ENCODE results near the gene ZBTB7C.

Gene ZBTB7C

DNA sequence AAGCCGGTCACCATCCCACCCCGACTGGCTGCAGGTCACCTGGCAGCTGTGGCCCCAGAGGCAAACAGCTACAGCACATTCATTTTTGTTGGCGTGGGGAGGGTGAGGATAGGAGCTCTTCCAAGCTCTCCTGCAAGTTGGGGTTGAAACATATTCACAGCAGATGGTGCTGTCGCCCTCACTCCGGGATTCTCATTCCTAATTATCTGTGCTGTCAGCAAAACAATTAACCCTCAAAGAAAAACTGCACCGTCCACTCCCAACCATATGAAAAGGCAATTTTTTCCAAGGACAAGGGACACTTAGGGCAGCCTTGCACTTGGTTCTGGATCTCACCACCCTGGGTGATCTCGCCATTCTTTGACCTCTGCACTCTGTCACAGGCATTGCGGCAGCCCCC is 68.6 kb downstream of the ZBTB7C start:
- TF ChIP-seq, protein P1, sequence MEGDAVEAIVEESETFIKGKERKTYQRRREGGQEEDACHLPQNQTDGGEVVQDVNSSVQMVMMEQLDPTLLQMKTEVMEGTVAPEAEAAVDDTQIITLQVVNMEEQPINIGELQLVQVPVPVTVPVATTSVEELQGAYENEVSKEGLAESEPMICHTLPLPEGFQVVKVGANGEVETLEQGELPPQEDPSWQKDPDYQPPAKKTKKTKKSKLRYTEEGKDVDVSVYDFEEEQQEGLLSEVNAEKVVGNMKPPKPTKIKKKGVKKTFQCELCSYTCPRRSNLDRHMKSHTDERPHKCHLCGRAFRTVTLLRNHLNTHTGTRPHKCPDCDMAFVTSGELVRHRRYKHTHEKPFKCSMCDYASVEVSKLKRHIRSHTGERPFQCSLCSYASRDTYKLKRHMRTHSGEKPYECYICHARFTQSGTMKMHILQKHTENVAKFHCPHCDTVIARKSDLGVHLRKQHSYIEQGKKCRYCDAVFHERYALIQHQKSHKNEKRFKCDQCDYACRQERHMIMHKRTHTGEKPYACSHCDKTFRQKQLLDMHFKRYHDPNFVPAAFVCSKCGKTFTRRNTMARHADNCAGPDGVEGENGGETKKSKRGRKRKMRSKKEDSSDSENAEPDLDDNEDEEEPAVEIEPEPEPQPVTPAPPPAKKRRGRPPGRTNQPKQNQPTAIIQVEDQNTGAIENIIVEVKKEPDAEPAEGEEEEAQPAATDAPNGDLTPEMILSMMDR (IDR thresholded peaks at IDR 0.05; ENCODE audit: borderline replicate concordance, control extremely low read depth, extremely low read depth, insufficient read depth, missing control alignments) = no peak
- DNase-seq (ENCODE audit: low spot score) = no peak
- in situ Hi-C loops (cut with MboI; ENCODE audit: low sequenced_read_pairs, unreplicated experiment) = no loop called here

DNA sequence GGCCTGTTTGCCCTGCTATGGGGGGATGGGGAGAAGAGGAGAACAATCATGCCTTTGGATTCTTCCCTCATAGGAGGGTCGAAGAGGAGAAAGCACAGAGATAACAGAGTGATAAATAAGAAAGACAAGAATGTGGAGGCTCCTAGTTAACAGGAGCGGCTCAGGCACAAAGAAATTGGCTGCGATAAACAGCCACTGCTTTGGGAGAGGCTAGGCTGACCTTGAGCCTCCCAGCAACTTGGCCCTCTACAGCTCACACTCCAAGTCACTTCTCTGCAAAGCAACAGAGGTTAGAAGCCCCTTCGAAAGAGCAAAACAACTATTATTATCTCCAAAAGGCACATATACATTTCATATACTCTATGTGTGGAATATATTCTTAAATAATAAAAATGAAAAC is 69.5 kb downstream of the ZBTB7C start:
- DNase-seq (ENCODE audit: low spot score) = no peak
- TF ChIP-seq, protein P1 (IDR thresholded peaks at IDR 0.05; ENCODE audit: borderline replicate concordance, control extremely low read depth, extremely low read depth, insufficient read depth, missing control alignments) = no peak
- in situ Hi-C loops (cut with MboI; ENCODE audit: low sequenced_read_pairs, unreplicated experiment) = no loop called here

DNA sequence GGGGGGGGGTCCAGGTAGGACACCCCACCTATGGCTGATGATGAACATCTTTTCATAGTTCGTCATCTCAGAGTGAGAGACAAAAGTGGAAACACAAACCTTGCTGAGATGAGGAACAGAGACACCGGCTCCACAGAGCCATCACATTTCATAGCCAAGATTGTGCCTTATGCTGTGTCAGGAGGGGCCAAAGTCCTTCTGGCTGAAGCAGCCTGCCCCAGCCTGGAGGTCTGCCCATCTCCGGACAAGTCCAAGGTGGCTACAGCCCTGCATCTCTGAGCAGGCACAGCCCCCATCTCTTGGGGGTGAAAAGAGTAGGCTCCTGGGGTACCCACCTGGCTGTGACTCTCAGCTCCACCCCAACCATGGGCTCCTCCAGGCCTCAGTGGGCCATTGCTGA is 70.3 kb downstream of the ZBTB7C start:
- no peak for DNase-seq (ENCODE audit: low spot score)
- in situ Hi-C loops (cut with MboI; ENCODE audit: low sequenced_read_pairs, unreplicated experiment) = no loop called here
- TF ChIP-seq, protein P1 (IDR thresholded peaks at IDR 0.05; ENCODE audit: borderline replicate concordance, control extremely low read depth, extremely low read depth, insufficient read depth, missing control alignments) = no peak

DNA sequence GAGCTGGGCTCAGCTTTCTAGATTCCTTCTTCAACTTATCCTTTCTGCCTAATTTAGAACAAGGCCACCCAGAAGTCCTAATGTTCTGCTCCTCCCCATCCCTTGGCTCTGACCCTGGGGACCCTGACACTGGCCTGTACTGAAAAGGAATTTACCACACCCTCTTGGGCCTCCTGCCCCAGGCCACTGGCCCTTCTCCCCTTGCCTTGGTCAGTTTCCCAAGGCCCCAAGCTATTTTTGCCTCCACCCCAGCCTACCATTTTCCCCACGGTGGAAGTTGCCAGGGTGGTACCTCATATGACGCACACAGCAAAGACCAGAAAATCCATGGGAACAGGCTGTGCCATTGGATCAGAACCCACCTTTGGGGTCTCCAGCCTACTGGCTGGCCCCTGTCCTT is 72.1 kb downstream of the ZBTB7C start:
- DNase-seq (ENCODE audit: low spot score) = no peak
- in situ Hi-C loops (cut with MboI; ENCODE audit: low sequenced_read_pairs, unreplicated experiment) = no loop called here
- TF ChIP-seq, protein P1 (IDR thresholded peaks at IDR 0.05; ENCODE audit: borderline replicate concordance, control extremely low read depth, extremely low read depth, insufficient read depth, missing control alignments) = no peak

DNA sequence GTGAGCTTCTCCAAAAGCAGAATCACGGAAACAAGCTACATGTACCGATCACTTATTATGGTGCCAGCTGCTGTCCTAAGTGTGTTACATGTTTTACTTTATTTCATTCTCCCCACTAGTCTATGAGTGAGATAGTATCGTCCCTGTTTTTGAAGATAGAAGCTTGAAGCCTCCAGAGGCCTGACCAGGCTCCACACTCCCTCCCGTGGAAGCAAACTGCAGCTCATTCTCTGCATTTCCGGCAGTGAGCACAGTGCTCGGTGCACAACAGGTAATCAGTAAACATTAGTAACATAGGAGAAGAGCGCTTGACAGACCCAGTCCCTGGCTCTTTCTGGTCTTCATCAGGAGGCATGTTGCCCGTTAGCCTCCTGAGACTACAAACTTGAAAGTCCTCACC is 72.9 kb downstream of the ZBTB7C start:
- TF ChIP-seq, protein P1 (IDR thresholded peaks at IDR 0.05; ENCODE audit: borderline replicate concordance, control extremely low read depth, extremely low read depth, insufficient read depth, missing control alignments) = no peak
- in situ Hi-C loops (cut with MboI; ENCODE audit: low sequenced_read_pairs, unreplicated experiment) = no loop called here
- no peak for DNase-seq (ENCODE audit: low spot score)

DNA sequence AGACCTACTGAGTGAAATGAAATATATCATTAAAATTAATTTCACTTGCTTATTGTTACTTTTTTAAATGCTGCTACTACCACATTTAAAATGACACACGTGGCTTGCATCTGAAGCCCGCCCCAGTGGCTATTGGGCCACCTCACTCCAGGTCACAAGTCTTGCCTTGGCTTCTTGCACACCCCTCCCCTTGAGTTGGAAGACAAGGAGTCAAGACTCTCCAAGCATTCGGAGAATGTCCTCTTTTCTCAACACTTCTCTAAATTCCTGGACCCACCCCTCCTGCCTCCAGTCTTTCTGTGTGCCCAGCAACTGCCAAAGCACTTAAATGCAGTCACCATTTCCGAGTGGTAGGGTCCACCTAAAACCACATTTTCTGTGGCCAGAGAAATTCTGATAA is 73.4 kb downstream of the ZBTB7C start:
- in situ Hi-C loops (cut with MboI; ENCODE audit: low sequenced_read_pairs, unreplicated experiment) = no loop called here
- TF ChIP-seq, protein P1 (IDR thresholded peaks at IDR 0.05; ENCODE audit: borderline replicate concordance, control extremely low read depth, extremely low read depth, insufficient read depth, missing control alignments) = no peak
- DNase-seq (ENCODE audit: low spot score) = no peak

DNA sequence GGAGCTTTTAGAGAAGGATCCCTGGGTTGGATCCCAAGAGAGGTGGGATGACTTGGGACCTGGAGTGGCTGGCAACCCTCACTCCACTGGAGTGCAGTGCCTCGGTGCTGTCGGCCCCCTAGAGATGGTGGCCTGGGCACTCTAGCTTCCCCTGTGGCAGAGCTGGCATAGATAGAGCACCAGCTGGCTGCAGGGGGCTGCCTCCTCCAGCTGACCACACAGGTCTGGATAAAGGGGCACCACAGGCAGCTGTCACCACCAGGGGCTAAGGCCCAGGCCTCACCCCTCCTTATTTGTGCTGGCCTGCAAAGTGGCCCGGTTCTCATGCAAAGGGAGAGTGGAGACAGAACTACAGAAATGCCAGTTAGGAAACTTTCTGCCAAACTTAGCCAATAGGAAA is 74.3 kb downstream of the ZBTB7C start:
- TF ChIP-seq, protein P1 (IDR thresholded peaks at IDR 0.05; ENCODE audit: borderline replicate concordance, control extremely low read depth, extremely low read depth, insufficient read depth, missing control alignments) = no peak
- in situ Hi-C loops (cut with MboI; ENCODE audit: low sequenced_read_pairs, unreplicated experiment) = no loop called here
- no peak for DNase-seq (ENCODE audit: low spot score)
